IMR-90 (cell line): Measurements from ENCODE around the gene ALDH1A2. TPM values are rescaled to one million over a fixed set of nuclear protein-coding genes. Genes with fewer than 3 reads are reported as not detected.

Source experiments
- ATAC-seq: fragments of 200-7000 bp; cut with Tn5 transposase; 2 replicates; pipeline ENCODE4 v1.9.1; 2020; ENCODE audit warnings: low read depth, mild to moderate bottlenecking, moderate library complexity
- BruUV-seq: library from RNA; stranded (reverse); fragments of 400-500 nt; replicated peaks from 2 replicates; lab custom pipeline; 2021; lab: Mats Ljungman, UMichigan
- CTCF ChIA-PET: fragments of 300-600 bp; formaldehyde crosslinking; extraction: SDS; loops from one replicate; lab custom pipeline; 2021; ENCODE audit warnings: antibody characterized with exemption; lab: Yijun Ruan, JAX
- POLR2A ChIA-PET: fragments of 300-600 bp; sonication (Branson Sonifier 250); formaldehyde crosslinking; loops from one replicate; lab custom pipeline; 2022; ENCODE audit warnings: antibody characterized with exemption; ENCODE audit not compliant: unreplicated experiment; lab: Charles Lee
- DNase-seq: peaks from one replicate; pipeline ENCODE4 v3.0.0; 2013
- H2AFZ ChIP-seq: replicated peaks from 2 replicates; pipeline ENCODE3; 2013; ENCODE audit warnings: low read length, mild to moderate bottlenecking; ENCODE audit not compliant: poor library complexity
- H2AK5ac ChIP-seq: 2 replicates; pipeline ENCODE4 v1.6.1; 2013; ENCODE audit warnings: low read depth, low read length, inconsistent platforms
- H2AK9ac ChIP-seq: replicated peaks from 2 replicates; pipeline ENCODE3; 2013; ENCODE audit warnings: mild to moderate bottlenecking, low read depth, low read length, moderate library complexity; ENCODE audit not compliant: poor library complexity
- H2BK120ac ChIP-seq: 2 replicates; pipeline ENCODE4 v1.6.1; 2013; ENCODE audit warnings: low read depth, low read length, inconsistent platforms
- H2BK15ac ChIP-seq: 3 replicates; pipeline ENCODE4 v1.6.1; 2013; ENCODE audit warnings: low read depth, low read length, inconsistent platforms
- H2BK20ac ChIP-seq: 2 replicates; pipeline ENCODE4 v1.6.1; 2013; ENCODE audit warnings: low read depth, mild to moderate bottlenecking, inconsistent platforms, low read length, moderate library complexity
- H2BK5ac ChIP-seq: 2 replicates; pipeline ENCODE4 v1.6.1; 2013; ENCODE audit warnings: mild to moderate bottlenecking, low read depth, low read length, inconsistent platforms; ENCODE audit not compliant: poor library complexity, severe bottlenecking
- H3K14ac ChIP-seq: replicated peaks from 2 replicates; pipeline ENCODE4 v1.6.1; 2013; ENCODE audit warnings: low read depth, low read length, inconsistent platforms
- H3K18ac ChIP-seq: 2 replicates; pipeline ENCODE4 v1.6.1; 2013; ENCODE audit warnings: low read depth, low read length, control low read depth
- H3K23ac ChIP-seq: 2 replicates; pipeline ENCODE4 v1.6.1; 2013; ENCODE audit warnings: low read depth, low read length, inconsistent platforms
- H3K27ac ChIP-seq: 2 replicates; pipeline ENCODE4 v1.5.1; 2013; ENCODE audit warnings: mild to moderate bottlenecking, control low read depth, low read length; ENCODE audit not compliant: insufficient read depth
- H3K27me3 ChIP-seq: 2 replicates; pipeline ENCODE4 v1.6.1; 2013; ENCODE audit warnings: low read length; ENCODE audit not compliant: control insufficient read depth, insufficient read depth
- H3K36me3 ChIP-seq: 2 replicates; pipeline ENCODE4 v1.6.1; 2013; ENCODE audit warnings: low read length, mixed read lengths; ENCODE audit not compliant: control insufficient read depth, insufficient read depth
- H3K4ac ChIP-seq: 2 replicates; pipeline ENCODE4 v1.6.1; 2013; ENCODE audit warnings: low read depth, low read length, inconsistent platforms
- H3K4me1 ChIP-seq: 2 replicates; pipeline ENCODE4 v1.6.1; 2013; ENCODE audit warnings: low read length, mixed read lengths; ENCODE audit not compliant: control insufficient read depth, insufficient read depth
- H3K4me2 ChIP-seq: 2 replicates; pipeline ENCODE4 v1.6.1; 2013; ENCODE audit warnings: low read depth, mild to moderate bottlenecking, control low read depth, low read length, moderate library complexity
- H3K4me3 ChIP-seq: 2 replicates; pipeline ENCODE4 v1.5.1; 2013; ENCODE audit warnings: low read depth, mild to moderate bottlenecking, control low read depth, low read length, moderate library complexity; ENCODE audit not compliant: insufficient read depth
- H3K56ac ChIP-seq: 2 replicates; pipeline ENCODE4 v1.6.1; 2013; ENCODE audit warnings: low read length, inconsistent platforms; ENCODE audit not compliant: insufficient read depth; ENCODE audit errors: extremely low read depth
- H3K79me1 ChIP-seq, 2 experiments: 2 replicates each; pipeline ENCODE4 v1.6.1; 2013; ENCODE audit warnings: low read length in 2 of 2, inconsistent platforms in 1 of 2, low read depth in 1 of 2
- H3K9ac ChIP-seq: 2 replicates; pipeline ENCODE4 v1.6.1; 2013; ENCODE audit warnings: low read depth, low read length, control low read depth
- H3K9me1 ChIP-seq: 2 replicates; pipeline ENCODE4 v1.6.1; 2013; ENCODE audit warnings: low read length, inconsistent platforms; ENCODE audit not compliant: insufficient read depth
- H3K9me3 ChIP-seq: 2 replicates; pipeline ENCODE4 v1.6.1; 2013; ENCODE audit warnings: low read length; ENCODE audit not compliant: control insufficient read depth, insufficient read depth
- H4K20me1 ChIP-seq: 2 replicates; pipeline ENCODE4 v1.6.1; 2013; ENCODE audit warnings: low read length, inconsistent platforms; ENCODE audit not compliant: insufficient read depth
- H4K5ac ChIP-seq: 2 replicates; pipeline ENCODE4 v1.6.1; 2013; ENCODE audit warnings: mild to moderate bottlenecking, low read depth, low read length, control low read depth
- H4K8ac ChIP-seq, 2 experiments: 2 replicates each; pipeline ENCODE4 v1.6.1; 2013; ENCODE audit warnings: low read depth in 2 of 2, low read length in 2 of 2, control low read depth in 1 of 2, inconsistent platforms in 1 of 2
- H4K91ac ChIP-seq: 2 replicates; pipeline ENCODE4 v1.6.1; 2013; ENCODE audit warnings: low read depth, low read length, inconsistent platforms; ENCODE audit not compliant: insufficient read depth
- BHLHE40 ChIP-seq: fragments of 150-350 bp; IDR thresholded peaks from 2 replicates; pipeline ENCODE4 v1.6.1; 2016; ENCODE audit warnings: mild to moderate bottlenecking, low read depth, low read length
- CHD1 ChIP-seq: IDR thresholded peaks from 2 replicates; pipeline ENCODE4 v1.6.1; 2012; ENCODE audit warnings: low read depth, low read length, improper control_type of control experiment
- FOS ChIP-seq: fragments of 150-350 bp; IDR thresholded peaks from 2 replicates; pipeline ENCODE4 v1.6.1; 2016; ENCODE audit warnings: low read depth, low read length
- MAFK ChIP-seq: IDR thresholded peaks from 2 replicates; pipeline ENCODE4 v1.6.1; 2012; ENCODE audit warnings: low read depth, low read length, improper control_type of control experiment
- MAZ ChIP-seq: IDR thresholded peaks from 2 replicates; pipeline ENCODE4 v1.6.1; 2012; ENCODE audit warnings: low read depth, mild to moderate bottlenecking, low read length, improper control_type of control experiment, moderate library complexity, borderline replicate concordance
- MXI1 ChIP-seq: IDR thresholded peaks from 2 replicates; pipeline ENCODE4 v1.6.1; 2012; ENCODE audit warnings: low read depth, mild to moderate bottlenecking, low read length, moderate library complexity, borderline replicate concordance
- NFE2L2 ChIP-seq: fragments of 150-350 bp; IDR thresholded peaks from 2 replicates; pipeline ENCODE4 v1.6.1; 2016; ENCODE audit warnings: low read depth, mild to moderate bottlenecking, low read length
- POLR2A ChIP-seq: IDR thresholded peaks from 2 replicates; pipeline ENCODE4 v1.6.1; 2012; ENCODE audit warnings: mild to moderate bottlenecking, low read depth, low read length
- RAD21 ChIP-seq: IDR thresholded peaks from 2 replicates; pipeline ENCODE4 v1.6.1; 2012; ENCODE audit warnings: low read length, improper control_type of control experiment
- RCOR1 ChIP-seq: IDR thresholded peaks from 2 replicates; pipeline ENCODE4 v1.6.1; 2012; ENCODE audit warnings: mild to moderate bottlenecking, low read length, improper control_type of control experiment; ENCODE audit not compliant: insufficient replicate concordance
- USF2 ChIP-seq: fragments of 150-350 bp; IDR thresholded peaks from 2 replicates; pipeline ENCODE4 v1.6.1; 2017; ENCODE audit warnings: mild to moderate bottlenecking, antibody characterized with exemption, low read length, low read depth
- WGBS, 2 experiments: methylation state at CpG; one replicate each; pipeline versions ENCODE4 v1.1.5 to v1.1.7; 2013; ENCODE audit warnings: missing lambda C conversion rate in 2 of 2; ENCODE audit not compliant: insufficient read length in 1 of 2; ENCODE audit errors: extremely low coverage in 2 of 2; 5-methylcytosine and 5-hydroxymethylcytosine counted together
- dilution Hi-C: fragments of 300-500 bp; cut with HindIII; formaldehyde crosslinking; loops from one replicate; pipeline ENCODE4 v1.14.3; 2018; ENCODE audit warnings: low sequenced_read_pairs; ENCODE audit not compliant: unreplicated experiment
- in situ Hi-C: fragments of 300-500 bp; cut with MboI; formaldehyde crosslinking; loops from 3 replicates; pipeline ENCODE4 v1.14.3; 2019; ENCODE audit warnings: low sequenced_read_pairs, inconsistent platforms, mixed read lengths
- intact Hi-C: fragments of 100-400 bp; cut with micrococcal nuclease; formaldehyde crosslinking; loops from 2 replicates; pipeline ENCODE4 v1.10.0; 2022
- polyA plus RNA-seq, 3 experiments: library from polyadenylated mRNA; depleted of rRNA; stranded (reverse); fragments of >200 nt; gene quantifications; 2 replicates each; pipeline ENCODE4 v1.2.3, GENCODE V29; 2012; ENCODE audit warnings: low replicate concordance in 1 of 3
- total RNA-seq: library from RNA; depleted of rRNA; stranded (reverse); fragments of >200 nt; gene quantifications from 2 replicates; pipeline ENCODE4 v1.2.3, GENCODE V29; 2012
- TF ChIP-seq, protein P1 (sequence below): fragments of 150-350 bp; IDR thresholded peaks from 2 replicates; pipeline ENCODE4 v1.6.1; 2016; ENCODE audit warnings: low read depth, mild to moderate bottlenecking, low read length, moderate library complexity, borderline replicate concordance

ALDH1A2 gene
- total and polyA plus RNA-seq, 2 of the 4 experiments (the other 2 are of a cell fraction) = not detected

- Histone ChIP-seq H4K20me1 (no peaks in the 10 kb centered on the region), H3K9ac (no peak overlapping the region), H4K5ac (no peak overlapping the region), H3K27ac (no peak overlapping the region), H3K4me2 (no peak overlapping the region), H4K8ac (no peak overlapping the region), H2BK5ac (no peak overlapping the region), H3K27me3 (peaks cover 1% of the 10 kb centered on the region; the same call in 1 of the 2 replicates), H3K36me3 (no peaks in the 10 kb centered on the region), H3K4me1 (no peaks in the 10 kb centered on the region), H2AK9ac (no peak overlapping the region), H3K4ac (no peak overlapping the region), H4K91ac (no peak overlapping the region), H3K9me3 (no peaks in the 10 kb centered on the region), H3K14ac (no peak overlapping the region), H3K18ac (no peak overlapping the region), H2BK20ac (no peak overlapping the region), H2BK120ac (no peak overlapping the region), H2AK5ac (no peak overlapping the region), H3K23ac (no peak overlapping the region), H2BK15ac (no peak overlapping the region), H2AFZ (no peak overlapping the region), H3K79me1 (no peaks in the 10 kb centered on the region), H3K56ac (no peak overlapping the region), H3K9me1 (no peaks in the 10 kb centered on the region), H3K4me3 (no peak overlapping the region)
- dilution Hi-C loops = no loop called here
- BruUV-seq = no TSS peak
- DNase-seq = no peak
- POLR2A ChIA-PET = no interaction called here
- no CpG with 5 or more reads among the region's 4 CpGs for WGBS, 2 experiments
- no peak for ATAC-seq
- CTCF ChIA-PET = no interaction called here
- intact Hi-C loops = no loop called here
- TF ChIP-seq CHD1 (no peak), MAFK (no peak), RCOR1 (no peak), MAZ (no peak), USF2 (no peak), NFE2L2 (no peak), MXI1 (no peak), BHLHE40 (no peak), FOS (no peak), RAD21 (no peak), POLR2A (no peak)
- TF ChIP-seq, protein P1, sequence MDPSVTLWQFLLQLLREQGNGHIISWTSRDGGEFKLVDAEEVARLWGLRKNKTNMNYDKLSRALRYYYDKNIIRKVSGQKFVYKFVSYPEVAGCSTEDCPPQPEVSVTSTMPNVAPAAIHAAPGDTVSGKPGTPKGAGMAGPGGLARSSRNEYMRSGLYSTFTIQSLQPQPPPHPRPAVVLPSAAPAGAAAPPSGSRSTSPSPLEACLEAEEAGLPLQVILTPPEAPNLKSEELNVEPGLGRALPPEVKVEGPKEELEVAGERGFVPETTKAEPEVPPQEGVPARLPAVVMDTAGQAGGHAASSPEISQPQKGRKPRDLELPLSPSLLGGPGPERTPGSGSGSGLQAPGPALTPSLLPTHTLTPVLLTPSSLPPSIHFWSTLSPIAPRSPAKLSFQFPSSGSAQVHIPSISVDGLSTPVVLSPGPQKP = no peak
- in situ Hi-C loops = no loop called here
Observed at GRCh38 chr15:57961919-57962318, 103.6 kb downstream of the ALDH1A2 start.
